Adipose tissue (tissue), 3 donors: Measurements from ENCODE around the gene PRSS53. TPM values are rescaled to one million over a fixed set of nuclear protein-coding genes. Genes with fewer than 3 reads are reported as not detected.

Source experiments
- H3K27ac ChIP-seq: one replicate; pipeline ENCODE4 v1.5.1; 2013; ENCODE audit warnings: low read depth, low read length
- WGBS, 3 donors: extraction: QIAGEN DNeasy Blood & Tissue Kit; methylation state at CpG; one replicate each; pipeline ENCODE4 v1.1.7; 2013; 5-methylcytosine and 5-hydroxymethylcytosine counted together
- polyA plus RNA-seq, 3 donors: library from polyadenylated mRNA; stranded (reverse); fragments of 200-250 nt; gene quantifications; one replicate each; pipeline ENCODE4 v1.2.3, GENCODE V29; 2013
- donor health status: healthy with polysubstance abuse.
- donor health status: Bipolar disorder and iron deficiency.
- donor health status: healthy.

Gene PRSS53
- polyA plus RNA-seq, 3 donors: 0.45 to 2.4 (median 0.88) TPM

DNA sequence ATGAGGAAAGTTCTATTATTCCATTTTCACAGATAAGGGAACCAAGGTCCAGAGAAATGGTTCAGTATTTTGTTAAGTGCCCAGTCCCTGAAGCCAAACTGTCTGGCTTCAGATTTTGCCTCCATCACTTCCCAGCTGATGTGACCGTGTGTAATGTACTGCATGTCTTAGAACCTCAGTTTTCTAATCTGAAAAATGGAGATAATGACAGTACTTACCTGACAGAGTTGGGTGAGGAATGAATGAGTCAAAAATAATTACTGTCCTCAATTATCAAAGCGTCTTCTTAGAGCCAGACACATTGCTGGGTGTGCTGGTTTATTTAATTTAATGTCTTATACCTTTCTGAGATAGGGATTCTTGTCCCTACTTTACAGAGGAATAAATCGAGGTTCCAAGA lies 21.4 kb downstream of the PRSS53 start:
- WGBS, 3 donors: 81 to 94% (median 93%) methylated on average over 3 of the region's 3 CpGs

DNA sequence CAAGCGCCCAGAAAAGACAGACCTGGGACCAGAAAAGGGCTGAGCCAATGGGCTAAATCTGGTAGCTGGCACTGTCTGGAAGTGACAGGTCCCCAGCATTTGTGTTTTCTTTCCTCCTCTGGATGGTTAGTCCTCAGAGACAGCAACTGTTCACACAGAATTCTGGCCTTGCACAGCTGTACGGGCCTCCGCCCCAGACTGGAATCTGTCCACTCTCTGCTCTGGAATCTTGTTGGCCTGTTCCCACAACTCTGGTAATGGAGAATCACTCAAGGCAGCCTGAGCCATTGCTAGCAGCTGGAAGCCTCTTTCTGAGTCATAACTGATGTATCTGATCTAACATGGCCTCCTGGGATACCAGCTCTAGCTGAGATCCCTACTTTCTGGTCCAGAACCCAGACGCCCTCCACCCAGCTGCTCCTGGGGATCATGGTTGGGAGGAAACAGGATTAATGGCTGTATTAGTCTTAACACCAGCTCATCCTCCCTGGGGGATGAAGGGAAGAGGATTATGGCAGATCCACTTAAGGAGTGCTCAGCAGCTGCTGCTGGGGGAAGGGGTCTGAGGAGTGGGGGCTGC lies 23.8 kb downstream of the PRSS53 start:
- WGBS, 3 donors: 47 to 76% (median 56%) methylated on average over 4 of the region's 4 CpGs
- no peak overlapping the region for H3K27ac ChIP-seq

More for the DNA sequence above, 21.4 kb downstream of the PRSS53 start:
- no peak overlapping the region for H3K27ac ChIP-seq

DNA sequence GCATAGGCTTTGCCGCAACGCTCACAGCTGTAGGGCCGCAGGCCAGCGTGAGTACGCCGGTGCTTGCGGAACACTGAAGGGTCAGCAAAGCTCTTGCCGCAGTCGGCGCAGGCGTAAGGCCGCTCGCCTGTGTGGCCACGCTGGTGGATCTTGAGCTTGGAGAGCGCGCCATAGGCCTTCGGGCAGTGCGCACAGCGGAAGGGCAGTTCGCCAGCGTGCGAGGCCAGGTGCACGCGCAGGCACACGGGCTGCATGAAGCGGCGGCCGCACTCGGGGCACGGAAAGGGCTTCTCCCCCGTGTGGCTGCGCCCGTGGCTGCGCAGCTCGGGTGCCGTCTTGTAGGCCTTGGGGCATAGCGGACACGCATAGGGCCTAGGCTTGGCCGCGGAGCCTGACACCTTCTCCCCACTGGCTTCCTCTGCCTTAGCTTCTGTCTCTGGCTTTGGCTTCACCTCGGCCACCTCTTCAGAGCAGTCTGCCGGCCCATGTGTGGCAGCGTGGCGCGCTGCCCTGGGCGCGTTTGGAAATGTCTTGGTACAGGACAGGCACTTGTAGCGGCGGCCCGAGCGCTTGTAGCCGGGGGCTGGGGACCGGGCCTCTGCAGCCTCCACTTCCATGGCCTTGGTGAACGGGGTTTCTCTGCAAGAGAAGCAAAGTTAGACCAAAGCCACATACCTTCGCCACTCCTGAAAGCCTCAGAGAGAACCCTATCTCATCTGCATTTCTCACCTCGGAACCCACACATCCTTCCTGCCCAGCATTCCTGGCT lies 24.7 kb downstream of the PRSS53 start:
- WGBS, 3 donors: 82 to 93% (median 89%) methylated on average over 56 of the region's 56 CpGs
- no peak overlapping the region for H3K27ac ChIP-seq

DNA sequence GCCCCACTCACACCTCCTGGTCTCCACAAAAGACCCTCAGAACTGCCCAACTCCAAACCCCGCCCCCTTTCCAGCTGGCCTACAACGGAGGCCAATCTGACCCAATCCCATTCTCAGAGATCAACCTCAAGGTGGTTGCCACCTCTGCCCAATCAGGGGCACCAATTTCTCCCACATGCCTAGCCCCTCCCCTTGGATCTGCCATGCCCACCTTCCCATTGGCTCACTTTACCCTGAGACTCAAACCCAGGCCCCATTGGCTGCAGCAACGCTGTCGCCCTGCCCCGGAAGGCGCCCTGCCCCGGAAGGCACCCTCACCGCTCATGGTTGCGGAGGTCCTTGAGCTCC lies 25.3 kb downstream of the PRSS53 start:
- H3K27ac ChIP-seq: no peak overlapping the region
- 90 to 97% (median 94%) methylated on average over 9 of the region's 9 CpGs for WGBS, 3 donors

DNA sequence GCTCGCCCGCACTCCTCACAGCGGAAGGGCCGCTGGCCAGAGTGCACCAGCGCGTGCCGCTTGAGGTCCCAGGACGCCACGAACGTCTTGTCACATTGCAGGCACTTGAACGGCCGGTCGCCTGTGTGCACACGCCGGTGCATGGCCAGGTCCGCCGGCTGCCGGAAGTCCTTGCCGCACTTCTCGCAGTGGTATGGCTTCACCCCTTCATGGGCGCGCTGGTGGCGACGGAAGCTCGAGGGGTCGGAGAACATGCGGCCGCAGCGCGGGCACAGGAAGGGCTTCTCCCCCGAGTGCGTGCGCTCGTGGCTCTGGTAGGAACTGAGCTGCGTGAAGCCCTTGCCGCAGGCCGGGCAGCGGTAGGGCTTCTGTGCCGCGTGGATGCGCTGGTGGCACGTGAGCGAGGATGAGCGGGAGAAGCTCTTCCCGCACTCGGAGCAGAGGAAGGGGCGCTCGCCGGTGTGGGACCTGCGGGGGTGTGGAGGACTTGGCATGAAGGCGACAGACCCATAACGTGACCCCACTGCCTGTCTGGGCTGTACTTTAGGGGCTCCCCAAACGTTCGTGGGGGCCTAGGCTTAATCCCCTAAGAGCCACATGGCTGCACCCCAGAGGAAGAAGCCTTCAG lies 26.8 kb downstream of the PRSS53 start:
- 96 to 97% (median 97%) methylated on average over 54 of the region's 54 CpGs for WGBS, 3 donors
- H3K27ac ChIP-seq: no peak overlapping the region

DNA sequence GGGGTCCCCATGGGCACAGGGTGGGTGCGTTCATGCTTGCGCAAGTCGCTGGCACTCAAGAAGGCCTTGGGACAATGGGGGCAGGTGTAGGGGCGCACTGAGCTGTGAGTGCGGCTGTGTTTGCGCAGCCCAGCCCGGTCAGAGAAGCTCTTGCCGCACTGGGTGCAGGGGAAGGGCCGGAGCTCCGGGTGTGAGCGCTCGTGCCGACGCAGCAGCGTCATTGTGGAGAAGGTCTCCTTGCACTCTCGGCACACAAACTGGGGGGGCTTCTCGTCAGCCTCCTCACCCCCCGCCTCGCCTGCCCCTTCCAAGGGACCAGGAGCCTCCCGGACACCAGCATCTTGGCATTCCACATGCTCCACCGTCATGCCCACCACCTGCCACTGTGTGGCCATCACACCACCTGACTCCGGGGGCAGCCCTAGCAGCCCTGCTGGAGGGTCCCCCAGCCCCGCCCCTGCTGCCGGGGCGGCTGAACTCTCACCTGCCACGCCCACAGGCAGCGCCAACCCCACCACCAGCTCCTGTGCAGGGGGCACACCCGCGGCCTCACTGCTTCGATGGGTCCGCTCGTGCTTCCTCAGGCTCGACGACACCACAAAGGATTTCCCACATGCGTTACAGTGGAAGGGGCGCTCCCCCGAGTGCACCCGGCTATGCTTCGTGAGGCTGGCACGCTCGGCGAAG lies 27.5 kb downstream of the PRSS53 start:
- WGBS, 3 donors: 93 to 95% (median 95%) methylated on average over 38 to 42 of the region's 42 CpGs
- no peak overlapping the region for H3K27ac ChIP-seq

DNA sequence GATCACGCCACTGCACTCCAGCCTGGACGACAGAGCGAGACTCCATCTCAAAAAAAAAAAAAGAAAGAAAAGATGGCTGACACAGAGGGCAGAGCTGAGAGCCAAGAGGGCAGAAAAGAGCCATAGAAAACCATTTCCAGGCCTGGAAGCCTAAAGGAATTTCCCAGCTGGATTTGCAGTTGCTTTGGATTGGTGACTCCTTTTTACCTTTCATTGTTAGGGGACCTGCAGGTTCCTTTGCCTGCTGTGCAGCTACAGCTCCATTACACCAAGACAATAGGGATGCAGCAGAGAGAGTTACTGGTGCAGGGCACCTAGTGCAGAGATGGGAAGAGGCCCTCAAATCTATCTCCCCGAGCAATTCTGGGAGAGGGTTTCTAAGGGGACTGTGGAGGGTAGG lies 33.1 kb downstream of the PRSS53 start:
- WGBS, 3 donors: 89 to 96% (median 94%) methylated on average over 2 to 4 of the region's 4 CpGs
- no peak overlapping the region for H3K27ac ChIP-seq

DNA sequence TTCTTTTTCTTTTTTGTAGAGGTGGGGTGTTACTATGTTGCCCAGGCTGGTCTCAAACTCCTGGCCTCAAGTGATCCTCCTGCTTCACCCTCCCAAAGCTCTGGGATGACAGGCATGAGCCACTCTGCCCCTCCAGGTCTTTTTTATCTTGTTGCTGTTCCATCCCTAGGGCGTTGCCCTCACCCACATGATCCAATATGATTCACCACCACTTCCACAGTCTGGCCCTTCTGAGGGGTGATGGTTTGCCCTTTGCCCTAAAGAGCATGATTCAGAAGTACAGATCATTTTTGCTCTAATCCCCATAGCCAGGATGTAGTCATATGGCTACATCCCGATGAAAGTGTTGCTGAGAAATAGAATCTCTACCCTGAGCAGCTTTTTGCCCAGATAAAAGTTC lies 36.6 kb downstream of the PRSS53 start:
- WGBS, 3 donors: 43 to 84% (median 59%) methylated on average over 2 of the region's 2 CpGs
- H3K27ac ChIP-seq: no peak overlapping the region

DNA sequence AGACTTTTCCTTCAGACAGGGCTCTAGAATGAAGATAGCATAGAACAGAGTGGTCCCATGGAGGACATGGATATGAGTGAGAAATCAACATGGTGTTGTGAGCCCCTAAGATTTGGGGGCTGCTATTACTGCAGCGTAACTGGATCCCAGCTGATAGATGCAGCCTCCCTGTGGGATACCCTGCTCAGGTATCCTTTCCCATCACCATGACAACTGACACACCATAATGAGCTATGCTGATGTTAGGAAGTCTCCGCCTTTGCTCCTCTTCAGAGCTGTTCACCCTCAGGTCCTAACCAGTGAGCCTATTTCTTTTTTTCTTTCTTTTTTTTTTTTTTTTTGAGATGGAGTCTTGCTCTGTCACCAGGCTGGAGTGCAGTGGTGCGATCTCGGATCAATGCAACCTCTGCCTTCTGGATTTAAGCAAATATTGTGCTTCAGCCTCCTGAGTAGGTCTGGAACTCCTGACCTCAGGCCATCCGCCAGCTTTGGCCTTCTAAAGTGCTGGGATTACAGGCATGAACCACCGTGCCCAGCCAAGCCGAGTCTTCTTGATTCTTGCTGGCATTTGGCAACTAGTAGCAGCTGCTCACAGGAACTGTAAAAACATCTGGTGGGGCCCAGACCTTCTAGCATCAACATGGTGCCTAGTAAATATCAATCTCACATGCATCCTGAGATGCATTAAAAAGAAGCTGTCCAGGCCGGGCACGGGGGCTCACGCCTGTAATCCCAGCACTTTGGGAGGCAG lies 38.3 kb downstream of the PRSS53 start:
- H3K27ac ChIP-seq: no peak overlapping the region
- 71 to 89% (median 80%) methylated on average over 10 of the region's 10 CpGs for WGBS, 3 donors

DNA sequence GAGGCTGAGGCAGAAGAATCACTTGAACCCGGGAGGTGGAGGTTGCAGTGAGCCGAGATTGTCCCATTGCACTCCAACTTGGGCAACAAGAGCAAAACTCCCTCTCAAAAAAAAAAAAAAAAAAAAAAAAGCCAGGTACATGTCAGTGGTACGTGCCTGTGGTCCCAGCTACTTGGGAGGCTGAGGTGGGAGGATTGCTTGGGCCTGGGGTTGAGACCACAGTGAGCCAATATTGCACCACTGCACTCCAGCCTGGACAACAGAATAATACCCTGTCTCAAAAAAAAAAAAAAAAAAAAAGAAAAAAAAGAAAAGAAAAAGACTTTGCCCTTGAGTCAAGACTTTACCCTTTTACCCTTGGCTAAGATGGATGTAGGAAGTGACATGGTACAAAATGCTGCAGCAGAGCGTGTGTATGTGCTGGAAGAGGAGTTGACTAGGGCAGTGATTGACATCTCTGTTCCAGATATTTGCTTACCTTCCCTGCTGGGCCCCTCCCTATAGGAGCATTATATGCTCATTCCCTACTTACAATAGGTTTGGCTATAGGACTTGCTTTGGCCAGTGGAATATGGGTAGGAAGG lies 44.8 kb downstream of the PRSS53 start:
- no peak overlapping the region for H3K27ac ChIP-seq
- WGBS, 3 donors: 89 to 98% (median 93%) methylated on average over 4 of the region's 4 CpGs

DNA sequence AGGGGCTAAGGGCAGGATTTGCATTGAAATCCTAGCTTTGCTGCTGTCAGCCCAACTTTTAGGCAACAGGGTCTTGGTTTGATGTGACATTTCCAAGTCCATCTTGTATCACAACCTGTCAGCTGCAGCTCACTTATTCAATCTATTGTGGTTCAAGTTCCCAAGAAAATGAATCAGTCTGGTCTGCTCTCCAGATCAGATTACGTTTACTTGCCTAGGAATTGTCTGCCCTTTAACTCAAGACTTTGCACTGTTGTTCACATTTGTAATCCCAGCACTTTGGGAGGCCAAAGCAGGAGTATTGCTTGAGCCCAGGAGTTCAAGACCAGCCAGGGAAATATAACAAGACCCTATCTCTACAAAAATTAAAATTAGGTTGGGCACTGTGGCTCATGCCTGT lies 45.4 kb downstream of the PRSS53 start:
- 73 to 97% (median 95%) methylated on average over 1 of the region's 1 CpG for WGBS, 3 donors
- H3K27ac ChIP-seq: no peak overlapping the region

DNA sequence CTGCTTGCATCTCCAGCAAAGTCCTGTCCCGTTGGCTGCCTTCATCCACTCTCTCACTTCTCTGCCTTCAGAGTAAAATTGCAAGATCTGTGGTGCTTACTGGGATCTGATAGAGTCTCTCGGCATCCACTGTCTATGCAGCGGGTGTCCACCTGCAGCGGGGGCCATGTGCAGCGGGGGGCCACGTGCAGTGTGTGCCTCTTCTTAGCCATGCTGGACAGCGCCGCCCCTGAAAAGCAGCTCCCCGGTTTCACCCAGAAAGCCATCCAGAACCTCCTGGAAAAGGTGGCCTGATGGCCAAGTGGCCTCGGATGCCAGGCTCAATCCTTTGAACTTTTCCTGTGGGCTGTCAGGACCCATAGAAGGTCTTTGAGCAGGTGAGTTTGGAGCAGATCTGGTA lies 45.9 kb downstream of the PRSS53 start:
- H3K27ac ChIP-seq: no peak overlapping the region
- 80 to 92% (median 92%) methylated on average over 10 of the region's 10 CpGs for WGBS, 3 donors

DNA sequence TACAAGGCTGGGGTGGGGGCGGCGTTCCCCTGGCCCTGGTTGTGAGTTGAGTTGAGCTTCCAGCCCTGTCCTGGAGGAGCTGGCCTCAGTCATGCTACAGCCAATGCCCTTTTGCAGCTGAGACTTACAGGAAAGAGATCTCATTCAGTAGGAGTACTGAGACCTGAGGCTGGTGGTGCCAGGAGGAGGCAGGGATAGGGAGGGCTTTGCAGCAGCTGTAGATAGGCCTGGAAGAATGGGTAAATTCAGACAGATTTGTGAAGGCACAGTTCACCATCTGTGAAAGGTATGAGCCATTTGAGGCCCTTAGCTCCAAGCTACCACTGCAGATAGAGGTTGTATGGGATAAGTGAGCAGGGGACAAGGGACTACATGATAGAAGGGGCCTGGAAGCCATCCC lies 49.8 kb downstream of the PRSS53 start:
- H3K27ac ChIP-seq: no peak overlapping the region
- 92 to 100% (median 93%) methylated on average over 2 of the region's 2 CpGs for WGBS, 3 donors

DNA sequence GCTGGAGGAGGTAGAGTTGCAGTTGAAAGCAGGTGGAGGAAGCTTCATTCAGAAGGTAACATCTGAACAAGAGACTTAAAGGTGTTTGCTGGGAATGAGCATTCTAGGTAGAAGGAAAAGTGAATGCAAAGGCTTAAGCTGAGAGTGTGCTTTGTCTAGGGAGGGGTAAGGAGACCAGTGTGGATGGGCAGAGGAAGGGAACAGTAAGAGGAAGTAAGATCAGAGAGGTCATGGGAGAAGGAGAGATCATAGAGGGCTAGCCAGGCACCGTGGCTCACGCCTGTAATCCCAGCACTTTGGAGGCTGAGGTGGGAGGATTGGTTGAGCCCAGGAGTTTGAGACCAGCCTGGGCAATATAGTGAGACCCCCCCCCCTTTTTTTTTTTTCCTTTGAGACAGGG lies 52.1 kb downstream of the PRSS53 start:
- 45 to 64% (median 55%) methylated on average over 2 of the region's 2 CpGs for WGBS, 3 donors

DNA sequence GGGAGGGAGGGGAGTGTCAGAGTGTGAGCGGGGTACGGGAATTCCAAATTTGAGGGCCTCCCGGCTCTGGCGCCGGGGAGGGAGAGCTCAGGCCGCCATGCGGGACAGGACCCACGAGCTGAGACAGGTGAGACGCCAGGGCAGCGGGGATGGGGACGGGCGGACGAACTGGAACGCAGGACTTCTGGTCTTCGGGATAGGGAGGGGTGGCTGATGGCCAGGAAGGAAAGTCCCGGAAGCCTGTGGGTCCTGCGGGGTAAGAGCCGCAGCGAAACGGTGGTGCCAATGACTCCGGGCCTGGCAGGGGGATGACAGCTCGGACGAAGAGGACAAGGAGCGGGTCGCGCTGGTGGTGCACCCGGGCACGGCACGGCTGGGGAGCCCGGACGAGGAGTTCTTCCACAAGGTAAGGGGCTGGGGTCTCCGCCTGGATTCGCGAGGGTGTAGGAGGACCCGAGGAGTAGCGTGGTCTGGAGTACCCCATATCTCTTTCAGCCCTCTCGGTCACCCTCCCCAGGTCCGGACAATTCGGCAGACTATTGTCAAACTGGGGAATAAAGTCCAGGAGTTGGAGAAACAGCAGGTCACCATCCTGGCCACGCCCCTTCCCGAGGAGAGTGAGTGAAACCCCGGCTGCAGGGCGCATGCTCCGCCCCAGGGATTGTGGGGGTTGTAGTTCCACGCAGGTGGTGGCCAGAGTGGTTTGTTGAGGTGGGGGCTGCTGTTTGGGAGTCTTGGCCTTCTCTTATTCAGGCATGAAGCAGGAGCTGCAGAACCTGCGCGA lies 54.8 kb downstream of the PRSS53 start:
- peak overlapping the region; percentile 11 for H3K27ac ChIP-seq
- 0 to 1% (median 0%) methylated on average over 47 of the region's 47 CpGs for WGBS, 3 donors

More for the DNA sequence above, 52.1 kb downstream of the PRSS53 start:
- no peak overlapping the region for H3K27ac ChIP-seq
